ENCODE data around the gene GGA2.

GGA2 gene

DNA sequence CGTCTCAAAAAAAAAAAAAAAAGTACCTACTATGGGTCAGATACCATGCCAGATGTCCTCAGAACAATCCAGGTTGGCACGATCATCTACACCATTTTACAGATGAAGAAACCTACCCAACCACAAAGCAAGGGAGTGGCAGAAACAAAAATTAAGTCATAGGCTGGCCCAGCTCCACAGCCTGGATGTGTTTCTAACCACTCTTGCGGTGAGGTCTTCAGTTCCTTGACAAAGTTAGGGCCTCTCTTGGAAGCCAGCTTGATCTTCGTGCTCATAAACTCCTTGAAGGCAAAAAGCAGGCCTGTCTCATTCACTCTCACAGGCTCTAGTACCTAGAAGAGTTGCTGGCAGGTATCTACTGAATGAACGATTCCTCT, 6.2 kb downstream of the GGA2 start:
- Histone ChIP-seq H3K4me3 (ENCODE audit: low read depth, low read length) (no peak overlapping the region), H3K4me1 (ENCODE audit: control insufficient read depth, insufficient read depth, low read length) (peaks cover 13% of the 10 kb centered on the region), H3K36me3 (ENCODE audit: control insufficient read depth in 2 of 2, insufficient read depth in 1 of 2, low read length in 2 of 2) (peaks cover 0 to 10% of the 10 kb centered on the region in 2 experiments; a peak in 2 of 3 replicates), H3K9me3 (ENCODE audit: control insufficient read depth, insufficient read depth, low read depth, low read length) (no peaks in the 10 kb centered on the region), H3K27ac (ENCODE audit: extremely low read depth, low read depth, low read length) (peak overlapping the region; percentile 4; the same call in 1 of the 2 replicates)
- ChIA-PET POLR2A (interaction anchor here (1.1 kb wide), 1 partner anchor 53 kb away, joined by 4 read pairs; the partner anchor contains the start of genes EARS2 and UBFD1), CTCF (interaction anchor here (0.9 to 1.8 kb wide), 3 partner anchors 42 to 93 kb away, joined by 3 read pairs; no protein-coding TSS in a partner anchor)
- TF ChIP-seq KLF1 (tag by site-specific recombination; IDR thresholded peaks at IDR 0.05) (peak; percentile 4; the same call in 1 of the 2 replicates), ZNF174 (tag by site-specific recombination; IDR thresholded peaks at IDR 0.05) (no peak)

- TF ChIP-seq ZNF654 (tag by site-specific recombination; IDR thresholded peaks at IDR 0.05; ENCODE audit: low read depth) (no peak), ZBTB6 (tag by site-specific recombination; IDR thresholded peaks at IDR 0.05) (no peak), OSR2 (tag by site-specific recombination; IDR thresholded peaks at IDR 0.05) (peak; percentile 42; the same call in 1 of the 2 replicates)
- Histone ChIP-seq H3K4me3 (ENCODE audit: low read depth, low read length) (no peak overlapping the region), H3K4me1 (ENCODE audit: control insufficient read depth, insufficient read depth, low read length) (peaks cover 13% of the 10 kb centered on the region), H3K9me3 (ENCODE audit: control insufficient read depth, insufficient read depth, low read depth, low read length) (no peaks in the 10 kb centered on the region), H3K36me3 (ENCODE audit: control insufficient read depth in 2 of 2, insufficient read depth in 1 of 2, low read length in 2 of 2) (peaks cover 0 to 10% of the 10 kb centered on the region in 2 experiments; a peak in 2 of 3 replicates), H3K27ac (ENCODE audit: extremely low read depth, low read depth, low read length) (no peak overlapping the region)
- ChIA-PET POLR2A (interaction anchor here (0.6 kb wide), 1 partner anchor 199 kb away, joined by 4 read pairs; no protein-coding TSS in a partner anchor), CTCF (interaction anchor here (1.2 to 1.8 kb wide), 2 partner anchors 10 to 94 kb away, joined by 3 to 4 read pairs; no protein-coding TSS in a partner anchor)
Measured at GRCh38 chr16:23502466-23502865, 7.8 kb downstream of the GGA2 start.

GRCh38 chr16:23501291-23501690, 9.0 kb downstream of the GGA2 start:
- Histone ChIP-seq H3K36me3 (ENCODE audit: control insufficient read depth in 2 of 2, insufficient read depth in 1 of 2, low read length in 2 of 2) (peaks cover 0 to 12% of the 10 kb centered on the region in 2 experiments; a peak in 2 of 3 replicates), H3K4me1 (ENCODE audit: control insufficient read depth, insufficient read depth, low read length) (peaks cover 12% of the 10 kb centered on the region), H3K4me3 (ENCODE audit: low read depth, low read length) (no peak overlapping the region), H3K27ac (ENCODE audit: extremely low read depth, low read depth, low read length) (no peak overlapping the region), H3K9me3 (ENCODE audit: control insufficient read depth, insufficient read depth, low read depth, low read length) (no peaks in the 10 kb centered on the region)
- CTCF ChIA-PET, result interaction anchor here (1.2 kb wide), 1 partner anchor 9 kb away, joined by 4 read pairs; no protein-coding TSS in a partner anchor
- TF ChIP-seq OSR2 (tag by site-specific recombination; IDR thresholded peaks at IDR 0.05) (peak; percentile 55; the same call in 1 of the 2 replicates), PRDM6 (tag by site-specific recombination; IDR thresholded peaks at IDR 0.05) (0 out of 2 replicates have a peak, but pooled peaks have one; percentile 44), SP2 (tag by site-specific recombination; IDR thresholded peaks at IDR 0.05) (no peak), ZNF121 (tag by site-specific recombination; IDR thresholded peaks at IDR 0.05) (no peak), ZNF555 (tag by site-specific recombination; conservative IDR thresholded peaks at IDR 0.05) (no peak), RBAK (tag by site-specific recombination; IDR thresholded peaks at IDR 0.05) (no peak), ZNF175 (tag by site-specific recombination; IDR thresholded peaks at IDR 0.05) (no peak)
- POLR2A ChIA-PET, result no interaction called here

GRCh38 chr16:23500862-23501225, 9.4 kb downstream of the GGA2 start:
- no peak overlapping the region for H3K27ac ChIP-seq (ENCODE audit: extremely low read depth, low read depth, low read length)
- peaks cover 8% of the 10 kb centered on the region for H3K4me1 ChIP-seq (ENCODE audit: control insufficient read depth, insufficient read depth, low read length)
- ChIA-PET CTCF (no interaction called here), POLR2A (interaction anchor here (0.7 kb wide), 1 partner anchor 58 kb away, joined by 4 read pairs; no protein-coding TSS in a partner anchor)
- H3K36me3 ChIP-seq (ENCODE audit: control insufficient read depth in 2 of 2, insufficient read depth in 1 of 2, low read length in 2 of 2), result peaks cover 0 to 14% of the 10 kb centered on the region in 2 experiments; a peak in 2 of 3 replicates
- H3K4me3 ChIP-seq (ENCODE audit: low read depth, low read length), result no peak overlapping the region
- no peaks in the 10 kb centered on the region for H3K9me3 ChIP-seq (ENCODE audit: control insufficient read depth, insufficient read depth, low read depth, low read length)
- TF ChIP-seq ZNF692 (tag by site-specific recombination; IDR thresholded peaks at IDR 0.05), result no peak
- peak; percentile 45 for TF ChIP-seq PRDM1 (tag by site-specific recombination; IDR thresholded peaks at IDR 0.05)

All from HEK293 (cell line).